H9 (cell line): ENCODE results near the gene SSX2IP. TPM values are rescaled to one million over a fixed set of nuclear protein-coding genes. Genes with fewer than 3 reads are reported as not detected.
"Not testable (repeated sequence)": the region's sequence is repeated elsewhere in the genome, so short reads cannot be mapped to it uniquely, and the experiment has no call there.

ENCODE experiments used
- DNase-seq: peaks from one replicate; pipeline ENCODE4 v3.0.0-alpha.2; 2017
- H2AFZ ChIP-seq: one replicate; pipeline ENCODE4 v1.6.1; 2013; ENCODE audit warnings: mild to moderate bottlenecking, low read length, control low read depth, moderate library complexity
- H2AK5ac ChIP-seq: 2 replicates; pipeline ENCODE4 v1.6.1; 2013; ENCODE audit warnings: low read length, control low read depth, mixed read lengths; ENCODE audit not compliant: insufficient read length
- H2BK120ac ChIP-seq: one replicate; pipeline ENCODE4 v1.6.1; 2013; ENCODE audit warnings: low read depth, mild to moderate bottlenecking, low read length, control low read depth, inconsistent platforms; ENCODE audit not compliant: poor library complexity, severe bottlenecking
- H2BK12ac ChIP-seq: 2 replicates; pipeline ENCODE4 v1.6.1; 2013; ENCODE audit warnings: low read length, control low read depth, mixed read lengths, low read depth; ENCODE audit not compliant: insufficient read length
- H2BK15ac ChIP-seq: 2 replicates; pipeline ENCODE4 v1.6.1; 2013; ENCODE audit warnings: low read depth, low read length, control low read depth
- H2BK20ac ChIP-seq: one replicate; pipeline ENCODE4 v1.6.1; 2013; ENCODE audit warnings: low read depth, mild to moderate bottlenecking, low read length, control low read depth, inconsistent platforms; ENCODE audit not compliant: poor library complexity, severe bottlenecking
- H2BK5ac ChIP-seq: 2 replicates; pipeline ENCODE4 v1.6.1; 2013; ENCODE audit warnings: low read length, control low read depth, mixed read lengths; ENCODE audit not compliant: insufficient read length
- H3K14ac ChIP-seq: 2 replicates; pipeline ENCODE4 v1.6.1; 2013; ENCODE audit warnings: low read length, control low read depth; ENCODE audit not compliant: insufficient read depth
- H3K18ac ChIP-seq: 2 replicates; pipeline ENCODE4 v1.6.1; 2013; ENCODE audit warnings: low read depth, mild to moderate bottlenecking, mixed read lengths, low read length, control low read depth; ENCODE audit not compliant: insufficient read length
- H3K23ac ChIP-seq: 2 replicates; pipeline ENCODE4 v1.6.1; 2013; ENCODE audit warnings: low read length, control low read depth, mixed read lengths, low read depth; ENCODE audit not compliant: insufficient read length
- H3K23me2 ChIP-seq: 2 replicates; pipeline ENCODE4 v1.6.1; 2013; ENCODE audit warnings: low read depth, mild to moderate bottlenecking, mixed read lengths, low read length, control low read depth; ENCODE audit not compliant: insufficient read length, poor library complexity, severe bottlenecking
- H3K27ac ChIP-seq: 2 replicates; pipeline ENCODE4 v1.5.1; 2013; ENCODE audit warnings: low read length, control low read depth, mixed read lengths, low read depth; ENCODE audit not compliant: insufficient read length
- H3K27me3 ChIP-seq: 2 replicates; pipeline ENCODE4 v1.6.1; 2013; ENCODE audit warnings: low read length, control low read depth, inconsistent platforms; ENCODE audit not compliant: insufficient read depth
- H3K4ac ChIP-seq: 2 replicates; pipeline ENCODE4 v1.6.1; 2013; ENCODE audit warnings: low read depth, mild to moderate bottlenecking, control low read depth, inconsistent platforms, low read length, moderate library complexity
- H3K4me1 ChIP-seq: 2 replicates; pipeline ENCODE4 v1.6.1; 2013; ENCODE audit warnings: low read length, control low read depth, inconsistent platforms; ENCODE audit not compliant: insufficient read depth
- H3K4me2 ChIP-seq: 2 replicates; pipeline ENCODE4 v1.6.1; 2013; ENCODE audit warnings: low read length, control low read depth, mixed read lengths; ENCODE audit not compliant: insufficient read length, insufficient read depth
- H3K56ac ChIP-seq: 2 replicates; pipeline ENCODE4 v1.6.1; 2013; ENCODE audit warnings: low read depth, mild to moderate bottlenecking, mixed read lengths, low read length, control low read depth; ENCODE audit not compliant: insufficient read length
- H3K79me1 ChIP-seq: 2 replicates; pipeline ENCODE4 v1.6.1; 2013; ENCODE audit warnings: low read depth, mild to moderate bottlenecking, moderate library complexity, low read length, control low read depth, inconsistent platforms; ENCODE audit not compliant: insufficient read depth, poor library complexity, severe bottlenecking
- H3K79me2 ChIP-seq: 2 replicates; pipeline ENCODE4 v1.6.1; 2013; ENCODE audit warnings: low read length, control low read depth, inconsistent platforms; ENCODE audit not compliant: insufficient read depth
- H3K9ac ChIP-seq: 2 replicates; pipeline ENCODE4 v1.6.1; 2013; ENCODE audit warnings: low read length, control low read depth, mixed read lengths; ENCODE audit not compliant: insufficient read length; ENCODE audit errors: extremely low read depth
- H3K9me3 ChIP-seq: one replicate; pipeline ENCODE4 v1.6.1; 2013; ENCODE audit warnings: low read depth, low read length, inconsistent platforms; ENCODE audit not compliant: control insufficient read depth
- H3T11ph ChIP-seq: one replicate; pipeline ENCODE4 v1.6.1; 2013; ENCODE audit warnings: mild to moderate bottlenecking, low read length, control low read depth, inconsistent platforms
- H4K20me1 ChIP-seq: one replicate; pipeline ENCODE4 v1.6.1; 2013; ENCODE audit not compliant: control insufficient read depth, insufficient read length, insufficient read depth
- H4K5ac ChIP-seq: 2 replicates; pipeline ENCODE4 v1.6.1; 2013; ENCODE audit warnings: low read depth, mild to moderate bottlenecking, mixed read lengths, low read length, control low read depth; ENCODE audit not compliant: insufficient read length
- H4K8ac ChIP-seq: replicated peaks from 2 replicates; pipeline ENCODE4 v1.6.1; 2013; ENCODE audit warnings: low read length, control low read depth, mixed read lengths, low read depth; ENCODE audit not compliant: insufficient read length
- H4K91ac ChIP-seq: 2 replicates; pipeline ENCODE4 v1.6.1; 2013; ENCODE audit warnings: low read depth, mild to moderate bottlenecking, moderate library complexity, mixed read lengths, low read length, control low read depth; ENCODE audit not compliant: insufficient read length
- H3K27ac Mint-ChIP-seq, 3 experiments: 2 replicates in 2 of 3; 3 replicates in 1 of 3; pipeline ENCODE4 v1.8.0; 2020 to 2021; ENCODE audit warnings: mixed read lengths in 3 of 3, mild to moderate bottlenecking in 1 of 3, moderate library complexity in 1 of 3
- H3K27me3 Mint-ChIP-seq: 2 replicates; pipeline ENCODE4 v1.8.0; 2021; ENCODE audit warnings: low read depth, mild to moderate bottlenecking, moderate library complexity, mixed read lengths
- H3K36me3 Mint-ChIP-seq, 3 experiments: 2 replicates in 2 of 3; 3 replicates in 1 of 3; pipeline ENCODE4 v1.8.0; 2020 to 2021; ENCODE audit warnings: low read depth in 3 of 3, mixed read lengths in 3 of 3; ENCODE audit not compliant: insufficient read depth in 1 of 3
- H3K4me1 Mint-ChIP-seq, 2 experiments: 2 replicates each; pipeline ENCODE4 v1.8.0; 2020; ENCODE audit warnings: mixed read lengths in 2 of 2
- H3K4me3 Mint-ChIP-seq, 2 experiments: 2 replicates in 1 of 2; 3 replicates in 1 of 2; pipeline ENCODE4 v1.8.0; 2020 to 2021; ENCODE audit warnings: mild to moderate bottlenecking in 2 of 2, mixed read lengths in 2 of 2, moderate library complexity in 1 of 2
- H3K9me3 Mint-ChIP-seq, 2 experiments: 2 replicates in 1 of 2; 3 replicates in 1 of 2; pipeline ENCODE4 v1.8.0; 2020; ENCODE audit warnings: mild to moderate bottlenecking in 2 of 2, mixed read lengths in 2 of 2, moderate library complexity in 1 of 2
- CTCF ChIP-seq: fragments of 200-600 bp; sonication (generic); conservative IDR thresholded peaks from 3 replicates; pipeline ENCODE4 v1.8.0; 2021; ENCODE audit warnings: antibody characterized with exemption, mild to moderate bottlenecking
- WGBS: extraction: QIAGEN DNeasy Blood & Tissue Kit; methylation state at CpG from one replicate; pipeline ENCODE4 v1.1.7; 2013; ENCODE audit warnings: missing lambda C conversion rate, low lambda C conversion rate, mixed read lengths; ENCODE audit not compliant: insufficient read length; ENCODE audit errors: extremely low coverage; 5-methylcytosine and 5-hydroxymethylcytosine counted together
- total RNA-seq: library from RNA; stranded (reverse); gene quantifications from 2 replicates; pipeline ENCODE4 v1.2.1, GENCODE V29; 2021

SSX2IP gene
- total RNA-seq, 1 experiment from 2014 or later = 19.6 TPM

- Histone ChIP-seq H3K56ac (no peak overlapping the region), H3K4me1 (no peaks in the 10 kb centered on the region), H3K9me3 (no peaks in the 10 kb centered on the region), H2BK12ac (no peak overlapping the region), H3K4ac (no peak overlapping the region), H3K79me1 (no peaks in the 10 kb centered on the region), H2BK5ac (no peak overlapping the region), H4K91ac (no peak overlapping the region), H3K9ac (no peak overlapping the region), H2BK15ac (no peak overlapping the region), H4K20me1 (no peaks in the 10 kb centered on the region), H3K23me2 (no peaks in the 10 kb centered on the region), H3K14ac (no peak overlapping the region), H2BK20ac (no peak overlapping the region), H3K27ac (no peak overlapping the region), H4K8ac (no peak overlapping the region), H4K5ac (no peak overlapping the region), H3T11ph (no peak overlapping the region), H3K18ac (no peak overlapping the region), H2AK5ac (no peak overlapping the region), H2BK120ac (no peak overlapping the region), H3K4me2 (no peak overlapping the region), H3K27me3 (no peaks in the 10 kb centered on the region), H2AFZ (no peak overlapping the region), H3K79me2 (no peaks in the 10 kb centered on the region), H3K23ac (no peak overlapping the region)
- Mint-ChIP-seq H3K4me3 (no peak overlapping the region), H3K27me3 (no peaks in the 10 kb centered on the region), H3K27ac (no peak overlapping the region), H3K4me1 (peaks cover 8 to 10% of the 10 kb centered on the region in 2 experiments; a peak in 3 of 4 replicates), H3K9me3 (peaks cover 11 to 16% of the 10 kb centered on the region in 2 experiments; a peak in 3 of 5 replicates), H3K36me3 (peaks cover 0 to 6% (median 2%) of the 10 kb centered on the region in 3 experiments; a peak in 4 of 7 replicates)
- no peak for TF ChIP-seq CTCF
- no peak for DNase-seq
These were observed 41.3 kb upstream of the SSX2IP start for GRCh38 chr1:84731519-84731918.

- H3K4ac ChIP-seq = not testable (repeated sequence)
These were observed 37.5 kb upstream of the SSX2IP start for GRCh38 chr1:84727711-84728110.

More at GRCh38 chr1:84727711-84728110, 37.5 kb upstream of the SSX2IP start:
- not testable (repeated sequence) for H3K56ac ChIP-seq, H3K9ac ChIP-seq, H3K4me1 ChIP-seq, H2BK12ac ChIP-seq, H3T11ph ChIP-seq, H2BK20ac ChIP-seq, H3K4me2 ChIP-seq, H3K79me2 ChIP-seq, H3K27ac ChIP-seq, H3K9me3 ChIP-seq, H3K27me3 Mint-ChIP-seq, H3K27me3 ChIP-seq, H3K14ac ChIP-seq, H3K9me3 Mint-ChIP-seq, H2BK120ac ChIP-seq, H2BK15ac ChIP-seq, H4K8ac ChIP-seq, DNase-seq, H3K23me2 ChIP-seq, H2AK5ac ChIP-seq, H4K91ac ChIP-seq, H3K18ac ChIP-seq, H4K20me1 ChIP-seq, H2AFZ ChIP-seq, H2BK5ac ChIP-seq, H3K4me3 Mint-ChIP-seq, H3K79me1 ChIP-seq, H3K23ac ChIP-seq, H4K5ac ChIP-seq, H3K36me3 Mint-ChIP-seq, H3K27ac Mint-ChIP-seq
- peaks cover 20 to 24% of the 10 kb centered on the region in 2 experiments for H3K4me1 Mint-ChIP-seq
- no CpG with 5 or more reads among the region's 1 CpG for WGBS
